ENCODE measurements around the gene EPB41L4B.

The EPB41L4B gene

GRCh38 chr9:109253241-109253636 lies 67.6 kb downstream of the EPB41L4B start:
- no peak for DNase-seq (ENCODE audit: insufficient read length, low spot score)
- no peak for FAIRE-seq
- no peak for TF ChIP-seq PAX5 (IDR thresholded peaks at IDR 0.05; ENCODE audit: insufficient read depth, low read length, severe bottlenecking)
- no peak for TF ChIP-seq POLR2AphosphoS5 (IDR thresholded peaks at IDR 0.05; ENCODE audit: low read depth, low read length)

GRCh38 chr9:109252291-109252690 lies 68.6 kb downstream of the EPB41L4B start:
- DNase-seq (ENCODE audit: insufficient read length, low spot score) (no peak), FAIRE-seq (no peak)
- no peak for TF ChIP-seq POLR2A (IDR thresholded peaks at IDR 0.05; ENCODE audit: low read depth, low read length)

- DNase-seq (ENCODE audit: insufficient read length, low spot score) (no peak), FAIRE-seq (no peak)
- TF ChIP-seq SPI1 (IDR thresholded peaks at IDR 0.05; ENCODE audit: low read depth, low read length) (no peak), POU2F2 (IDR thresholded peaks at IDR 0.05; ENCODE audit: low read depth, low read length) (no peak), PAX5 (IDR thresholded peaks at IDR 0.05; ENCODE audit: insufficient read depth, low read length, severe bottlenecking) (no peak), POLR2A (IDR thresholded peaks at IDR 0.05; ENCODE audit: low read depth, low read length) (no peak), TAF1 (IDR thresholded peaks at IDR 0.05; ENCODE audit: low read depth, low read length) (no peak), POLR2AphosphoS5 (IDR thresholded peaks at IDR 0.05; ENCODE audit: low read depth, low read length) (no peak)
Observed at GRCh38 chr9:109251776-109252106, 69.1 kb downstream of the EPB41L4B start.

DNA sequence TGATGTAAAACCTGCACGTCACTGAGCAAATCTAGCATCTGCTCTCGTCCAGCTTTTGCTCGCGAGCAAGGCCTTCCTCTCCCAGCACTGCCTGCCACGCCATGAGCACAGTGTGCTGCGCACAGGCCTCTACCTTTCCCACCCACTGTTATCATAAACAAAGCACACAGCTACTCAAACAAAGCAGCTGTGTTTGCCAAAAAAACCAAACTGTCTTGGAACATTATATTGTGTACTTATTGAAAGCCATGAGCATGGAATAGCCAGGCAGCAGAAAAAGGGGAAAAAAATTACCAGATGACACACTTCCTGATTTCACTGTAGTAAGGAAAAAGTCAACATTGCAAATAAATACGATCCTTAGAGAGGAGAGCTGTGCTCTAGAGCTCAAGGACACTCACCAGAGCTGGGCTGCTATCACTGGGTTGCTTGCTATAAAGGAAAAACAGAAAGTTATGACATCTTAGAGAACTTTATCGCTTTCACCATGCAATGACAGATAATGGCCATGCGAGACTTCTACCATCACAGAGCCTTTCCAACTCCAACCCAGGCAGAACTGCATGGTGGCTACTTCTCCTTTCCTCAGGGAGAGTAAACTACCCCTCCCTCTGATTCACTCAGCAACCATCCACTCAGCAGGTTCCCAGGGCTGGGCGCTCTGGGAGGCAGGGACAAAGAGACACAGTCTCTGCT lies 69.6 kb downstream of the EPB41L4B start:
- no peak for FAIRE-seq
- DNase-seq (ENCODE audit: insufficient read length, low spot score) = no peak
- TF ChIP-seq POU2F2 (IDR thresholded peaks at IDR 0.05; ENCODE audit: low read depth, low read length) (no peak), PAX5 (IDR thresholded peaks at IDR 0.05; ENCODE audit: insufficient read depth, low read length, severe bottlenecking) (no peak), SPI1 (IDR thresholded peaks at IDR 0.05; ENCODE audit: low read depth, low read length) (no peak), TAF1 (IDR thresholded peaks at IDR 0.05; ENCODE audit: low read depth, low read length) (no peak), POLR2A (IDR thresholded peaks at IDR 0.05; ENCODE audit: low read depth, low read length) (no peak), POLR2AphosphoS5 (IDR thresholded peaks at IDR 0.05; ENCODE audit: low read depth, low read length) (no peak)

- FAIRE-seq (no peak), DNase-seq (ENCODE audit: insufficient read length, low spot score) (no peak)
- TF ChIP-seq POLR2AphosphoS5 (IDR thresholded peaks at IDR 0.05; ENCODE audit: low read depth, low read length) = no peak
- no peak for TF ChIP-seq TAF1 (IDR thresholded peaks at IDR 0.05; ENCODE audit: low read depth, low read length)
Observed at GRCh38 chr9:109250771-109251079, 70.1 kb downstream of the EPB41L4B start.

GRCh38 chr9:109250311-109250741 lies 70.5 kb downstream of the EPB41L4B start:
- DNase-seq (ENCODE audit: insufficient read length, low spot score) (no peak), FAIRE-seq (no peak)
- TF ChIP-seq POLR2AphosphoS5 (IDR thresholded peaks at IDR 0.05; ENCODE audit: low read depth, low read length) (no peak), PAX5 (IDR thresholded peaks at IDR 0.05; ENCODE audit: insufficient read depth, low read length, severe bottlenecking) (no peak), POLR2A (IDR thresholded peaks at IDR 0.05; ENCODE audit: low read depth, low read length) (no peak)

GRCh38 chr9:109249615-109250014 lies 71.2 kb downstream of the EPB41L4B start:
- TF ChIP-seq PAX5 (IDR thresholded peaks at IDR 0.05; ENCODE audit: insufficient read depth, low read length, severe bottlenecking) (no peak), POLR2A (IDR thresholded peaks at IDR 0.05; ENCODE audit: low read depth, low read length) (no peak), POU2F2 (IDR thresholded peaks at IDR 0.05; ENCODE audit: low read depth, low read length) (no peak), POLR2AphosphoS5 (IDR thresholded peaks at IDR 0.05; ENCODE audit: low read depth, low read length) (no peak), TAF1 (IDR thresholded peaks at IDR 0.05; ENCODE audit: low read depth, low read length) (no peak), SPI1 (IDR thresholded peaks at IDR 0.05; ENCODE audit: low read depth, low read length) (no peak)
- no peak for DNase-seq (ENCODE audit: insufficient read length, low spot score)
- no peak for FAIRE-seq

DNA sequence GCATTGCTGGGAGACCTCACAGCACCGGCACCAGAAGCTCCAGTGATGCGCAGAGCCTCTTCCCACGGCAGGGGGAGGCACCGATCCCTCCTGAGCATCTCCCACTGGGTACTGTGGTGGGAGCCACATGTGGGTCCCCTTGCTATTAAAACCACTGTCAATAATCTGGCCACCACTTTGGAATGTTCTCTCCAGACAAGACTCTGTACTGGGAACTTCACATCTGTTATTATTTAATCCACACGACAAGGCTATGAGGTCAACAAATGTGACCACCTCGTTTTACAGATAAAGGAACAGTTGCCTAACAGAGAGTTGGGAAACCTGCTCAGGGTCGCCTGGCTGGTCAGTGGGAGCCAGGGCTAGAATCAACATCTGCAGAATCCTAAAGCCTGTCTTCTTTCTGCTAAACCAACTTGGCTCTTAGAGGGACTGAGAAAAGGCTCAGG lies 72.7 kb downstream of the EPB41L4B start:
- FAIRE-seq = no peak
- DNase-seq (ENCODE audit: insufficient read length, low spot score) = no peak
- TF ChIP-seq POU2F2 (IDR thresholded peaks at IDR 0.05; ENCODE audit: low read depth, low read length) = no peak
- TF ChIP-seq TAF1 (IDR thresholded peaks at IDR 0.05; ENCODE audit: low read depth, low read length) = no peak
- no peak for TF ChIP-seq POLR2A (IDR thresholded peaks at IDR 0.05; ENCODE audit: low read depth, low read length)
- TF ChIP-seq PAX5 (IDR thresholded peaks at IDR 0.05; ENCODE audit: insufficient read depth, low read length, severe bottlenecking) = no peak
- no peak for TF ChIP-seq POLR2AphosphoS5 (IDR thresholded peaks at IDR 0.05; ENCODE audit: low read depth, low read length)
- no peak for TF ChIP-seq SPI1 (IDR thresholded peaks at IDR 0.05; ENCODE audit: low read depth, low read length)

DNA sequence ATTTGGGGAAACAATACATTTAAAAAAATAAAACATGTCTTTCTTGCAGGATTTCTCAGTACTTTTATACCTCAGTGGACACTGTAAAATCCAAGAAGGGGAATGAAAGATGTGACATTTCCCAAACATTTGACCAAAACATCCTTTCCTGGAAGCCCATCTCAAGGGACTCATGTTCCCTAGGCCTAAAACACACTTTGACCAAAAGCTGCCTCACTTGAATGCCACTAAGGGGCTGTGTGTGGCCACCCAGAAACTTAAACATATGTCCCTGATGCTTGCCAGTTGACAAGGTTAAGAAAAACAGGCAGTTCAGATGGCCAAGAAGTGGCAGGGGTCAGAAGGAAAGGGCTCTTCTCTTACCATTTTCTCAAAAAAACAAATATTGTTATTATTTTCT lies 73.6 kb downstream of the EPB41L4B start:
- FAIRE-seq = no peak
- TF ChIP-seq POLR2AphosphoS5 (IDR thresholded peaks at IDR 0.05; ENCODE audit: low read depth, low read length) (no peak), TAF1 (IDR thresholded peaks at IDR 0.05; ENCODE audit: low read depth, low read length) (no peak), PAX5 (IDR thresholded peaks at IDR 0.05; ENCODE audit: insufficient read depth, low read length, severe bottlenecking) (no peak), POU2F2 (IDR thresholded peaks at IDR 0.05; ENCODE audit: low read depth, low read length) (no peak), POLR2A (IDR thresholded peaks at IDR 0.05; ENCODE audit: low read depth, low read length) (no peak), SPI1 (IDR thresholded peaks at IDR 0.05; ENCODE audit: low read depth, low read length) (no peak)
- DNase-seq (ENCODE audit: insufficient read length, low spot score) = no peak

- TF ChIP-seq POLR2A (IDR thresholded peaks at IDR 0.05; ENCODE audit: low read depth, low read length) (no peak), TAF1 (IDR thresholded peaks at IDR 0.05; ENCODE audit: low read depth, low read length) (no peak), PAX5 (IDR thresholded peaks at IDR 0.05; ENCODE audit: insufficient read depth, low read length, severe bottlenecking) (no peak), POU2F2 (IDR thresholded peaks at IDR 0.05; ENCODE audit: low read depth, low read length) (no peak), POLR2AphosphoS5 (IDR thresholded peaks at IDR 0.05; ENCODE audit: low read depth, low read length) (no peak), SPI1 (IDR thresholded peaks at IDR 0.05; ENCODE audit: low read depth, low read length) (no peak)
- DNase-seq (ENCODE audit: insufficient read length, low spot score) = no peak
- FAIRE-seq = no peak
Observed at GRCh38 chr9:109246533-109246932, 74.3 kb downstream of the EPB41L4B start.

All from GM12891 (cell line).